ENCODE measurements around the gene RAB14.

DNA sequence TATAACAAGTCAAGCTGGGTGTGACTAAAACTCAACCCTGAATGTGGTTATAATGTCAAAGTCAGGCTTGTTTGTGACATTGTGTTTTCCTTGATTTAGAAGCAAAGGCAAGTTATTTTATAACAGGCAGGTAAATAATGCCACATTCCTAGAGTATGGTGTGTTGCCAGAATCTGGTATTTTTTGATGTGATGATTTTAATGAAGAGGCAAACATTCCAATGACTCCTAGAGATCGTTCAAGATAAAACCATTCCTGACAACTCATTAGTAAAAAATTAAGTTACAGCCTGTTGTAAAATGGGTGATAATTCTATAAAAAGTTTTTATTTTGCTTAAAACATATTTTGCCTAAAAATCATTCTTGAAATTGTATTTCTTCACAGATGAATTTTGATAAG is 60.0 kb downstream of the RAB14 start:
- TF ChIP-seq, protein P1, sequence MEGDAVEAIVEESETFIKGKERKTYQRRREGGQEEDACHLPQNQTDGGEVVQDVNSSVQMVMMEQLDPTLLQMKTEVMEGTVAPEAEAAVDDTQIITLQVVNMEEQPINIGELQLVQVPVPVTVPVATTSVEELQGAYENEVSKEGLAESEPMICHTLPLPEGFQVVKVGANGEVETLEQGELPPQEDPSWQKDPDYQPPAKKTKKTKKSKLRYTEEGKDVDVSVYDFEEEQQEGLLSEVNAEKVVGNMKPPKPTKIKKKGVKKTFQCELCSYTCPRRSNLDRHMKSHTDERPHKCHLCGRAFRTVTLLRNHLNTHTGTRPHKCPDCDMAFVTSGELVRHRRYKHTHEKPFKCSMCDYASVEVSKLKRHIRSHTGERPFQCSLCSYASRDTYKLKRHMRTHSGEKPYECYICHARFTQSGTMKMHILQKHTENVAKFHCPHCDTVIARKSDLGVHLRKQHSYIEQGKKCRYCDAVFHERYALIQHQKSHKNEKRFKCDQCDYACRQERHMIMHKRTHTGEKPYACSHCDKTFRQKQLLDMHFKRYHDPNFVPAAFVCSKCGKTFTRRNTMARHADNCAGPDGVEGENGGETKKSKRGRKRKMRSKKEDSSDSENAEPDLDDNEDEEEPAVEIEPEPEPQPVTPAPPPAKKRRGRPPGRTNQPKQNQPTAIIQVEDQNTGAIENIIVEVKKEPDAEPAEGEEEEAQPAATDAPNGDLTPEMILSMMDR (IDR thresholded peaks at IDR 0.05): no peak
- TF ChIP-seq ATF2 (CRISPR knock-in tag; IDR thresholded peaks at IDR 0.05; ENCODE audit: borderline replicate concordance, low read depth) (no peak), TP53 (CRISPR knock-in tag; IDR thresholded peaks at IDR 0.05) (no peak), ATF1 (CRISPR knock-in tag; IDR thresholded peaks at IDR 0.05) (no peak), ETV6 (CRISPR knock-in tag; IDR thresholded peaks at IDR 0.05) (no peak), MLX (CRISPR knock-in tag; IDR thresholded peaks at IDR 0.05) (no peak), SMAD4 (CRISPR knock-in tag; IDR thresholded peaks at IDR 0.05) (no peak), RORB (CRISPR knock-in tag; IDR thresholded peaks at IDR 0.05) (no peak)
- TF ChIP-seq, protein P2, sequence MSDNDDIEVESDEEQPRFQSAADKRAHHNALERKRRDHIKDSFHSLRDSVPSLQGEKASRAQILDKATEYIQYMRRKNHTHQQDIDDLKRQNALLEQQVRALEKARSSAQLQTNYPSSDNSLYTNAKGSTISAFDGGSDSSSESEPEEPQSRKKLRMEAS (CRISPR knock-in tag; IDR thresholded peaks at IDR 0.05): no peak
